ENCODE data around the gene SMAD3. TPM values are rescaled to one million over a fixed set of nuclear protein-coding genes. Genes with fewer than 3 reads are reported as not detected.

SMAD3 gene
- total RNA-seq, 6 experiments from 2014 or later: 9.2 to 34.0 (median 14.4) TPM

DNA sequence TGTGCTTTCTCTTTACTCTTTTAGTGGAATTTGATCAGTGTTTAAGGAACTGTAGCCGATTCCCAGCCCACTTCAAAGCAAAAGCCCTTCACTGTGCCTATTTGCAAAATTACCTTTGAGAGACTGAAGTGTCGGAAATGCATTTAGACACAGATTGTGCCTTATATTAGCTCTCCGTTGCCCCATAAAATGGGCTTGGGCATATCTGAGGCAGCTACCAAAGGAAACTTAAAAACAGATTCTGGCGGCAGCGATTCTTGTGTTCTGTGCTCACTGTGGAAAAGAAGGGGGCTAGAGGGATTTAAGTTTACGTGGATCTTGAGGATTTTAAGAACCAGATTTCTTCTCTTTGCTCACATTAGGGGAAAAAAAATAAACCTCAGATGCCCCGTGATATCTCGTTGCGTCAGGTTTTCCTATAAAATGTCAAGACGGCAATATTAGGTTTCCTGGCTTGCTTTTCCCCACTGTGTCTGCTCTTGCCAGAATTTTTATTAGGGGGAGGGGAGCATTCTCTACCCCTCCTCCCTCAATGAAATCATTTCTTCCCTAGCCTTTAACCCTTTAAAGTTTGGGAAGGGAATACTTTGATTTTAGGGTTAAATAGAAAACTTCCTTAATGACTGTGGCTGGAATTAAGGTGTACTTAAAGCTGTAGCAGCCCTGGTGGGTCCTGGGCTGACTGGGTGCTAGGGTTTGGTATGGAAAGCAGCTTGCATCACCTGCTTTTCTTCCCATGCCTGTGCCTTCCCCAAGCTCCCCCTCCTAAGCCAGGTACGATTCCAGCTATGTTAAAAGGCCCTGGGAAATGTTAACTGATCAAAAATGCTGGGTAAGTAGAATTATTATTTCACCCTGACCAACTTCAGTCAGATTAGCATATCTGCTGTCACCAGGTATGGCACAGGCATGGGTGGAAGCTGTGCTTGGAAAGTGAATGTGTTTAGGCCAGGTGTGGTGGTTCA, 73.8 kb downstream of the SMAD3 start:
- Histone ChIP-seq H3K4me1 (peaks cover 0 to 44% (median 20%) of the 10 kb centered on the region in 4 donors), H3K9me3 (no peaks in the 10 kb centered on the region), H3K4me3 (no peak overlapping the region), H3K36me3 (no peaks in the 10 kb centered on the region), H3K27me3 (no peaks in the 10 kb centered on the region), H3K27ac (no peak overlapping the region)
- intact Hi-C loops (cut with DNase I): no loop called here
- TF ChIP-seq POLR2A (IDR thresholded peaks at IDR 0.05): no peak
- TF ChIP-seq, protein P1, sequence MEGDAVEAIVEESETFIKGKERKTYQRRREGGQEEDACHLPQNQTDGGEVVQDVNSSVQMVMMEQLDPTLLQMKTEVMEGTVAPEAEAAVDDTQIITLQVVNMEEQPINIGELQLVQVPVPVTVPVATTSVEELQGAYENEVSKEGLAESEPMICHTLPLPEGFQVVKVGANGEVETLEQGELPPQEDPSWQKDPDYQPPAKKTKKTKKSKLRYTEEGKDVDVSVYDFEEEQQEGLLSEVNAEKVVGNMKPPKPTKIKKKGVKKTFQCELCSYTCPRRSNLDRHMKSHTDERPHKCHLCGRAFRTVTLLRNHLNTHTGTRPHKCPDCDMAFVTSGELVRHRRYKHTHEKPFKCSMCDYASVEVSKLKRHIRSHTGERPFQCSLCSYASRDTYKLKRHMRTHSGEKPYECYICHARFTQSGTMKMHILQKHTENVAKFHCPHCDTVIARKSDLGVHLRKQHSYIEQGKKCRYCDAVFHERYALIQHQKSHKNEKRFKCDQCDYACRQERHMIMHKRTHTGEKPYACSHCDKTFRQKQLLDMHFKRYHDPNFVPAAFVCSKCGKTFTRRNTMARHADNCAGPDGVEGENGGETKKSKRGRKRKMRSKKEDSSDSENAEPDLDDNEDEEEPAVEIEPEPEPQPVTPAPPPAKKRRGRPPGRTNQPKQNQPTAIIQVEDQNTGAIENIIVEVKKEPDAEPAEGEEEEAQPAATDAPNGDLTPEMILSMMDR (IDR thresholded peaks at IDR 0.05): no peak
- no peak for DNase-seq
- ATAC-seq: no peak
- WGBS (ENCODE audit: insufficient coverage, low coverage, low lambda C conversion rate, missing lambda C conversion rate): 73% methylated on average over 11 of the region's 11 CpGs

DNA sequence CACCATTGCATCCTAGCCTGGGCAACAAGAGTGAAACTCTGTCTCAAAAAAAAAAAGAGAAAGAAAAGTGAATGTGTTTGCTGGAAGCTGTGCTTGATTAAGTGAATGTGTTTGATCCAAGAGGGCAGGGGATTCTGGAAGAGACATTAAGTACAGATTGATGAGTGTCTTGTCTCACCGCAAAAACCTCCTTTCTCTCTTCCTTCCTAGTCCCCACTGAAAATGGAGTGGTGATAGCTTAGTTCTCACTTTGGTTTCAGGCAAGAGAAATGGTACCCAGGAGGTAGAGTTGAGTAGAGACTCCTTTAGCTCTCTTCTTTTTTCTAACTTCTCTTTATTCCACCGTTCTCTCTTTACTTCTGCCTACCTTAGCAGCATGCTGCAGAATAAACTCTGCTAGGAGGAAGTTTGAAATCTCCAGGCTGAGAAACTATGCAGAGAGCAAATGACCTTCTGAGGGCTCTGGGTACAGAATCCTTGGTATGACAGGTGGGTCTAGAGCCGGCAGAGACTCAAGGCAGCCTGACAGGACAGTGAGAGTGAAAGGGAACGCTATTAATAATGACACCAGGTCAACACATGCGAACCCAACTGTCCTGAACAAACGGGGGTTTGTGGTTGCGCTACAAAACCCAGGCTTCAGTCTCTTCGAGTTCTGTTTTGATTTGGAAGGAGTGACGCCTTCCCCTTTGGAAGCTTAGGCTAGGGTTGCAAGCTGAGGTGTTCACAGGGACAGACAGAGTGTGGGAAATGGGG, 74.9 kb downstream of the SMAD3 start:
- Histone ChIP-seq H3K36me3 (no peaks in the 10 kb centered on the region), H3K4me3 (no peak overlapping the region), H3K27ac (no peak overlapping the region), H3K9me3 (no peaks in the 10 kb centered on the region), H3K4me1 (peaks cover 0 to 38% (median 9%) of the 10 kb centered on the region in 4 donors), H3K27me3 (no peaks in the 10 kb centered on the region)
- intact Hi-C loops (cut with DNase I): no loop called here
- TF ChIP-seq, protein P1 (IDR thresholded peaks at IDR 0.05): no peak
- TF ChIP-seq POLR2A (IDR thresholded peaks at IDR 0.05): no peak
- 73% methylated on average over 9 of the region's 9 CpGs for WGBS (ENCODE audit: insufficient coverage, low coverage, low lambda C conversion rate, missing lambda C conversion rate)
- ATAC-seq (no peak), DNase-seq (no peak)

DNA sequence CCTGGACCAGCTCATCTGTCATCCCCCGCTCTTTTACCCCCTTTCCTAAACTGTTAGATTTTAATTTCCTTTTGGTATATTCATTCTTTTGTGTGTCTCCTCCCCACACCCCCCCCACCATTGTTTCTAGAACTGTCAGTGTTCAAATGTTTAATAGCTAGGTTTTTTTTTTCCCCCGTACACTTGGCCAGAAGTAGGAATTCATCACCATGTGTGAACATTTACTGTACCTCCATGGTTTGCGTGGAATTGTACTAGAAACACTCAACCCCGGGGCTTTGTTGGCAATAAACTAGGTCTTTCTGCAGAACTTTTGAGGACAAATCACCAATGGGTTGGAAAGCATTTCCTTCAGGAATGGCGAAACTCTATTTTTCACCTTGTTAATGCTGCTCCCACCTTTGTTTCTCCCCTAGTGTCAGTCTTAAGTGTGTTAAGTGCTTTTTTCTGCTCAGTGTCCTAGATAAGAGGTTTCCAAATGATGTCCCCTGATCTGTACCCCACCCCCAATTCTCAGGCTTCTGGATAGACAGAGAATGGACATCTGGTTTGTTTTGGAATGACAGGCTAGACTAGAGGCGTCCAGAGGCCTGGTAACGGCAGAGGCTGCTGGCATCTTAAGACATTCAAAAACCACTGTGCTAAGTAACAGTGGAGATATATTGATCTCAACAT, 76.8 kb downstream of the SMAD3 start:
- intact Hi-C loops (cut with DNase I): no loop called here
- Histone ChIP-seq H3K36me3 (no peaks in the 10 kb centered on the region), H3K27ac (no peak overlapping the region), H3K4me3 (no peak overlapping the region), H3K27me3 (no peaks in the 10 kb centered on the region), H3K4me1 (peaks cover 0 to 40% (median 13%) of the 10 kb centered on the region in 4 donors), H3K9me3 (no peaks in the 10 kb centered on the region)
- WGBS (ENCODE audit: insufficient coverage, low coverage, low lambda C conversion rate, missing lambda C conversion rate): 74% methylated on average over 6 of the region's 7 CpGs
- DNase-seq (no peak), ATAC-seq (no peak)
- TF ChIP-seq POLR2A (IDR thresholded peaks at IDR 0.05): no peak
- TF ChIP-seq, protein P1 (IDR thresholded peaks at IDR 0.05): no peak

DNA sequence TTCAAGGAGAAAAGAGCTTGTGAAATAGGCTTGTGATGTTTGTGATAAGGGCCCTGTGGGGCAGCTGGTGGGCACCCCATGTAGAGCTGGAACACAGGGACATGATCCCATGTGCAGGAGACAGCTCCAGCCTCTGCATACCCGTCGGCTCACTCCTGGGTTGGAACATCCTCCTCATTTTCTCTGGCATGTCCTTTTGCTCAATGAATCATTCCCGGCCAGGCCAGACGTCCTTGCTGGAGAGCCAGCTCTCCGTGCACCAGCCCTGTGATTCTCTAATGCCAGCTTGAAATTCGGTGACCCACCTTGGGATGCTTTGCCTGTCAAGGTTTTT, 77.3 kb downstream of the SMAD3 start:
- DNase-seq (no peak), ATAC-seq (no peak)
- 78% methylated on average over 4 of the region's 6 CpGs for WGBS (ENCODE audit: insufficient coverage, low coverage, low lambda C conversion rate, missing lambda C conversion rate)
- no peaks in the 10 kb centered on the region for H3K9me3 ChIP-seq
- TF ChIP-seq, protein P1 (IDR thresholded peaks at IDR 0.05): no peak
- no peak for TF ChIP-seq POLR2A (IDR thresholded peaks at IDR 0.05)
- no peaks in the 10 kb centered on the region for H3K36me3 ChIP-seq
- H3K4me3 ChIP-seq: no peak overlapping the region
- intact Hi-C loops (cut with DNase I): no loop called here
- H3K4me1 ChIP-seq: peaks cover 0 to 40% (median 13%) of the 10 kb centered on the region in 4 donors
- no peak overlapping the region for H3K27ac ChIP-seq
- H3K27me3 ChIP-seq: no peaks in the 10 kb centered on the region
